ENCODE measurements around the gene NLRP11.

Gene NLRP11

GRCh38 chr19:55836340-55836739 lies 4.5 kb upstream of the NLRP11 start, which contains the start of gene NLRP4:
TSS of gene NLRP4 (plus strand) at chr19:55836540. CDS start at chr19:55852081, 15,541 bp downstream.
- Histone ChIP-seq H2AFZ (ENCODE audit: low read length) (no peak within 1 kb of the TSS), H3K4me2 (ENCODE audit: low read length) (no peak within 1 kb of the TSS), H3K27ac (ENCODE audit: low read depth, low read length, poor library complexity, severe bottlenecking) (no peak within 1 kb of the TSS), H3K9ac (ENCODE audit: low read length) (no peak within 1 kb of the TSS), H3K9me2 (ENCODE audit: low read depth, low read length) (no peaks in the 10 kb centered on the region), H4K20me1 (ENCODE audit: insufficient read depth, low read length) (no peaks in the 10 kb centered on the region), H3K36me3 (ENCODE audit: insufficient read depth, low read length) (no peaks in the 10 kb centered on the region), H3K27me3 (ENCODE audit: insufficient read depth, low read length) (peaks cover 4% of the 10 kb centered on the region; the same call in 1 of the 2 replicates), H3F3A (ENCODE audit: insufficient read depth, low read length) (no peaks in the 10 kb centered on the region), H3K4me3 (ENCODE audit: low read depth, low read length, poor library complexity, severe bottlenecking) (no peak within 1 kb of the TSS), H3K4me1 (ENCODE audit: insufficient read depth, low read length, severe bottlenecking) (no peaks in the 10 kb centered on the region), H3K9me3 (ENCODE audit: low read length) (no peaks in the 10 kb centered on the region), H3K79me2 (ENCODE audit: insufficient read depth, low read length) (no peaks in the 10 kb centered on the region)
- TF ChIP-seq EZH2 (IDR thresholded peaks at IDR 0.05; ENCODE audit: borderline replicate concordance, low read length) (no peak), CTCF (IDR thresholded peaks at IDR 0.05; ENCODE audit: low read length) (no peak)

GRCh38 chr19:55832676-55833075 lies 877 bp upstream of the NLRP11 start:
- Histone ChIP-seq H4K20me1 (ENCODE audit: insufficient read depth, low read length) (no peaks in the 10 kb centered on the region), H3K9me3 (ENCODE audit: low read length) (no peaks in the 10 kb centered on the region), H3K4me2 (ENCODE audit: low read length) (no peak overlapping the region), H3K36me3 (ENCODE audit: insufficient read depth, low read length) (no peaks in the 10 kb centered on the region), H3K4me3 (ENCODE audit: low read depth, low read length, poor library complexity, severe bottlenecking) (no peak overlapping the region), H3K27me3 (ENCODE audit: insufficient read depth, low read length) (peaks cover 4% of the 10 kb centered on the region; the same call in 1 of the 2 replicates), H3K9ac (ENCODE audit: low read length) (no peak overlapping the region), H3K79me2 (ENCODE audit: insufficient read depth, low read length) (no peaks in the 10 kb centered on the region), H3F3A (ENCODE audit: insufficient read depth, low read length) (no peaks in the 10 kb centered on the region), H3K9me2 (ENCODE audit: low read depth, low read length) (no peaks in the 10 kb centered on the region), H3K4me1 (ENCODE audit: insufficient read depth, low read length, severe bottlenecking) (no peaks in the 10 kb centered on the region), H2AFZ (ENCODE audit: low read length) (no peak overlapping the region), H3K27ac (ENCODE audit: low read depth, low read length, poor library complexity, severe bottlenecking) (no peak overlapping the region)
- TF ChIP-seq CTCF (IDR thresholded peaks at IDR 0.05; ENCODE audit: low read length) (no peak), EZH2 (IDR thresholded peaks at IDR 0.05; ENCODE audit: borderline replicate concordance, low read length) (no peak)

- Histone ChIP-seq H3K9me3 (ENCODE audit: low read length) (no peaks in the 10 kb centered on the region), H3K27me3 (ENCODE audit: insufficient read depth, low read length) (peaks cover 4% of the 10 kb centered on the region; the same call in 1 of the 2 replicates), H2AFZ (ENCODE audit: low read length) (no peak overlapping the region), H3K4me1 (ENCODE audit: insufficient read depth, low read length, severe bottlenecking) (no peaks in the 10 kb centered on the region), H3K9me2 (ENCODE audit: low read depth, low read length) (no peaks in the 10 kb centered on the region), H3K4me2 (ENCODE audit: low read length) (no peak overlapping the region), H3K27ac (ENCODE audit: low read depth, low read length, poor library complexity, severe bottlenecking) (no peak overlapping the region), H3F3A (ENCODE audit: insufficient read depth, low read length) (no peaks in the 10 kb centered on the region), H3K79me2 (ENCODE audit: insufficient read depth, low read length) (no peaks in the 10 kb centered on the region), H3K9ac (ENCODE audit: low read length) (no peak overlapping the region), H4K20me1 (ENCODE audit: insufficient read depth, low read length) (no peaks in the 10 kb centered on the region), H3K36me3 (ENCODE audit: insufficient read depth, low read length) (no peaks in the 10 kb centered on the region), H3K4me3 (ENCODE audit: low read depth, low read length, poor library complexity, severe bottlenecking) (no peak overlapping the region)
- no peak for TF ChIP-seq CTCF (IDR thresholded peaks at IDR 0.05; ENCODE audit: low read length)
- TF ChIP-seq EZH2 (IDR thresholded peaks at IDR 0.05; ENCODE audit: borderline replicate concordance, low read length): no peak
Measured at GRCh38 chr19:55830656-55831055, 1.1 kb downstream of the NLRP11 start.
